ENCODE measurements around the gene ARPC1A.
"Not testable (repeated sequence)": the region's sequence is repeated elsewhere in the genome, so short reads cannot be mapped to it uniquely, and the experiment has no call there.

GRCh38 chr7:99330314-99330961, 4.7 kb downstream of the ARPC1A start:
- TF ChIP-seq SUZ12 (IDR thresholded peaks at IDR 0.05; ENCODE audit: extremely low read depth, insufficient read depth, insufficient read length); YY1 (IDR thresholded peaks at IDR 0.05; ENCODE audit: insufficient read depth, insufficient read length); ZNF274 (IDR thresholded peaks at IDR 0.05; ENCODE audit: low read depth, low read length): not testable (repeated sequence)
